ENCODE results near the gene ATP1A2.
"Not testable (repeated sequence)": the region's sequence is repeated elsewhere in the genome, so short reads cannot be mapped to it uniquely, and the experiment has no call there.

The ATP1A2 gene

GRCh38 chr1:160124705-160125478 is 9.3 kb downstream of the ATP1A2 start:
- no peak for DNase-seq (ENCODE audit: low read depth)

- DNase-seq (ENCODE audit: low read depth) = no peak
Measured at GRCh38 chr1:160125746-160126145, 10.2 kb downstream of the ATP1A2 start.

GRCh38 chr1:160126342-160126741 is 10.8 kb downstream of the ATP1A2 start:
- not testable (repeated sequence) for DNase-seq (ENCODE audit: low read depth)

GRCh38 chr1:160127381-160127780 is 11.8 kb downstream of the ATP1A2 start:
- DNase-seq (ENCODE audit: low read depth) = no peak

- DNase-seq (ENCODE audit: low read depth) = no peak
Measured at GRCh38 chr1:160127865-160128523, 12.4 kb downstream of the ATP1A2 start.

- DNase-seq (ENCODE audit: low read depth) = no peak
Measured at GRCh38 chr1:160128636-160129035, 13.1 kb downstream of the ATP1A2 start.

GRCh38 chr1:160129046-160129445 is 13.5 kb downstream of the ATP1A2 start:
- no peak for DNase-seq (ENCODE audit: low read depth)

- DNase-seq (ENCODE audit: low read depth) = no peak
Measured at GRCh38 chr1:160129558-160129957, 14.0 kb downstream of the ATP1A2 start.

GRCh38 chr1:160129966-160130365 is 14.4 kb downstream of the ATP1A2 start:
- DNase-seq (ENCODE audit: low read depth) = no peak

GRCh38 chr1:160130486-160130885 is 14.9 kb downstream of the ATP1A2 start:
- no peak for DNase-seq (ENCODE audit: low read depth)

GRCh38 chr1:160130939-160131338 is 15.4 kb downstream of the ATP1A2 start:
- DNase-seq (ENCODE audit: low read depth) = no peak

- DNase-seq (ENCODE audit: low read depth) = no peak
Measured at GRCh38 chr1:160131803-160132565, 16.4 kb downstream of the ATP1A2 start.

- no peak for DNase-seq (ENCODE audit: low read depth)
Measured at GRCh38 chr1:160133990-160134770, 18.6 kb downstream of the ATP1A2 start.

GRCh38 chr1:160134791-160135572 is 19.4 kb downstream of the ATP1A2 start:
- no peak for DNase-seq (ENCODE audit: low read depth)

- DNase-seq (ENCODE audit: low read depth) = no peak
Measured at GRCh38 chr1:160136121-160136925, 20.8 kb downstream of the ATP1A2 start.

GRCh38 chr1:160136926-160137200 is 21.3 kb downstream of the ATP1A2 start:
- no peak for DNase-seq (ENCODE audit: low read depth)

- no peak for DNase-seq (ENCODE audit: low read depth)
Measured at GRCh38 chr1:160137216-160137862, 21.8 kb downstream of the ATP1A2 start.

- no peak for DNase-seq (ENCODE audit: low read depth)
Measured at GRCh38 chr1:160139840-160140239, 24.3 kb downstream of the ATP1A2 start.

GRCh38 chr1:160143695-160144094 is 28.1 kb downstream of the ATP1A2 start:
- DNase-seq (ENCODE audit: low read depth) = no peak

- no peak for DNase-seq (ENCODE audit: low read depth)
Measured at GRCh38 chr1:160144921-160145320, 29.4 kb downstream of the ATP1A2 start.

Measured in activated T-helper 1 cell treated with Interleukin-2 at 50 U/mL for 16 hours (primary cell).